ENCODE results near the gene FHAD1. TPM values are rescaled to one million over a fixed set of nuclear protein-coding genes. Genes with fewer than 3 reads are reported as not detected.

Gene FHAD1
- total and polyA plus RNA-seq, 9 of the 15 experiments (the other 6 are each of a cell fraction or from before 2014, with no cell fraction given), result 0.32 to 2.1 (median 1.5) TPM; not detected in 1

- H3K9me3 ChIP-seq (replicated peaks; ENCODE audit: control insufficient read depth, insufficient read depth, low read depth, low read length), result no peaks in the 10 kb centered on the region; the same call in 1 of the 2 replicates
- H3K4me1 ChIP-seq (replicated peaks in 1 of 2; ENCODE audit: control insufficient read depth in 2 of 2, insufficient read depth in 2 of 2, low read length in 2 of 2), result peaks cover 0 to 5% of the 10 kb centered on the region in 2 experiments; a peak in 4 of 5 replicates
- CTCF ChIA-PET (ENCODE audit: low intra/inter-chr PET ratio), result interaction anchor here (1.1 to 1.2 kb wide), 2 partner anchors 143 to 213 kb away, joined by 3 to 7 read pairs; no protein-coding TSS in a partner anchor
- no peaks in the 10 kb centered on the region for H3K36me3 ChIP-seq (ENCODE audit: control insufficient read depth, insufficient read depth, low read length)
- H3K79me2 ChIP-seq (ENCODE audit: control insufficient read depth, insufficient read depth, low read length), result no peaks in the 10 kb centered on the region
- H3K27ac ChIP-seq (ENCODE audit: extremely low read depth, low read depth, low read length), result no peak overlapping the region
- 3% methylated on average over 10 of the region's 10 CpGs for WGBS (ENCODE audit: insufficient coverage, low coverage, missing lambda C conversion rate)
- FAIRE-seq (no peak), ATAC-seq (no peak), DNase-seq (ENCODE audit: extremely low read depth in 1 of 4, low spot score in 3 of 4) (no peak)
- in situ Hi-C loops (cut with MboI) (no loop called here), intact Hi-C loops (cut with micrococcal nuclease) (no loop called here)
- H3K9ac ChIP-seq (ENCODE audit: insufficient read depth in 1 of 2, low read depth in 2 of 2, low read length in 2 of 2), result no peak overlapping the region
- no peaks in the 10 kb centered on the region; the same call in 1 of the 2 replicates for H4K20me1 ChIP-seq (replicated peaks; ENCODE audit: control insufficient read depth, insufficient read depth, low read length)
- H3K4me3 ChIP-seq, result no peak overlapping the region
- BruUV-seq (replicated peaks), result no TSS peak
- peaks cover 9 to 33% of the 10 kb centered on the region in 2 experiments; a peak in 3 of 5 replicates for H3K27me3 ChIP-seq (ENCODE audit: control insufficient read depth in 2 of 2, insufficient read depth in 2 of 2, low read length in 2 of 2)
- POLR2A ChIA-PET, result interaction anchor here (0.5 to 1.5 kb wide), 4 partner anchors 9 to 139 kb away, joined by 3 to 5 read pairs (median 4); no protein-coding TSS in a partner anchor
- H3K4me2 ChIP-seq (ENCODE audit: insufficient read depth, low read length), result no peak overlapping the region
- no peak overlapping the region for H2AFZ ChIP-seq (ENCODE audit: low read depth, low read length)
- no peaks in the 10 kb centered on the region for H3K9me1 ChIP-seq (ENCODE audit: control insufficient read depth, insufficient read depth, low read length)
- no peak for TF ChIP-seq MGA (IDR thresholded peaks at IDR 0.05)
- no peak for TF ChIP-seq ZNF717 (CRISPR knock-in tag; IDR thresholded peaks at IDR 0.05)
- TF ChIP-seq NFATC3 (IDR thresholded peaks at IDR 0.05), result no peak
- no peak for TF ChIP-seq POLR2H (tag; IDR thresholded peaks at IDR 0.05; ENCODE audit: low read depth)
- peak; percentile 58; the same call in 1 of the 2 replicates for TF ChIP-seq STAG1 (CRISPR knock-in tag; IDR thresholded peaks at IDR 0.05; ENCODE audit: borderline replicate concordance)
- no peak for TF ChIP-seq E2F4 (CRISPR knock-in tag; IDR thresholded peaks at IDR 0.05; ENCODE audit: low read depth)
- TF ChIP-seq FOXA3 (CRISPR knock-in tag; conservative IDR thresholded peaks at IDR 0.05 in 1 of 2, IDR thresholded peaks at IDR 0.05 in 1 of 2), result no peak
- 0 out of 2 replicates have a peak, but pooled peaks have one; percentile 3 for TF ChIP-seq SMAD4 (CRISPR knock-in tag; conservative IDR thresholded peaks at IDR 0.05)
Observed at GRCh38 chr1:15288173-15288926, 41.3 kb downstream of the FHAD1 start.

Data from K562 (cell line).